ENCODE results near the gene ACADVL. TPM values are rescaled to one million over a fixed set of nuclear protein-coding genes. Genes with fewer than 3 reads are reported as not detected.

The ACADVL gene
- total RNA-seq, 2 donors from 2014 or later, result 369 to 471 TPM

DNA sequence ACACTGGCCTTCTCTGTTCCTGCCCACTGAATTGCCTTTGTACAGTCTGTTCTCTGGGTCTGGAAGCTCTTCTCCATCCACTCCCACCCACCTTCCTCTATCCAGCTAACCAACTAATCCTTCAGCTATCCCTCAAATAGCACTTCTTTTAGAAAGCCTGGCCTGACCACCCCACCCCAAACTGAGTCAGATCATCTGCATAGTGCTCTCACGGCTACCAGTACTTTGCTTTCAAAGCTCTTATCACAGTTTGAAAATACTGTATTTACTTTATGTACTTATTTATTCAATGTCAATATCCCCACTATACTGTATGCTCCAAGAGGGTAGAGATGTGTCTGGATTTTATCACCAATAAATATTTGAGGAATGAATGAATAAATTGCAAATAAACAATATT is 47.0 kb downstream of the ACADVL start:
- peaks cover 9% of the 10 kb centered on the region for H3K27me3 ChIP-seq (replicated peaks; ENCODE audit: insufficient read depth)
- no peaks in the 10 kb centered on the region for H3K9me3 ChIP-seq
- DNase-seq (ENCODE audit: low spot score) (no peak), ATAC-seq (ENCODE audit: insufficient number of reproducible peaks, low FRiP score, low read depth) (no peak)
- peaks cover 4 to 16% of the 10 kb centered on the region in 2 donors for H3K4me1 ChIP-seq (ENCODE audit: control insufficient read depth in 1 of 2, low read depth in 2 of 2)
- no peak overlapping the region for H3K27ac ChIP-seq
- TF ChIP-seq, protein P1, sequence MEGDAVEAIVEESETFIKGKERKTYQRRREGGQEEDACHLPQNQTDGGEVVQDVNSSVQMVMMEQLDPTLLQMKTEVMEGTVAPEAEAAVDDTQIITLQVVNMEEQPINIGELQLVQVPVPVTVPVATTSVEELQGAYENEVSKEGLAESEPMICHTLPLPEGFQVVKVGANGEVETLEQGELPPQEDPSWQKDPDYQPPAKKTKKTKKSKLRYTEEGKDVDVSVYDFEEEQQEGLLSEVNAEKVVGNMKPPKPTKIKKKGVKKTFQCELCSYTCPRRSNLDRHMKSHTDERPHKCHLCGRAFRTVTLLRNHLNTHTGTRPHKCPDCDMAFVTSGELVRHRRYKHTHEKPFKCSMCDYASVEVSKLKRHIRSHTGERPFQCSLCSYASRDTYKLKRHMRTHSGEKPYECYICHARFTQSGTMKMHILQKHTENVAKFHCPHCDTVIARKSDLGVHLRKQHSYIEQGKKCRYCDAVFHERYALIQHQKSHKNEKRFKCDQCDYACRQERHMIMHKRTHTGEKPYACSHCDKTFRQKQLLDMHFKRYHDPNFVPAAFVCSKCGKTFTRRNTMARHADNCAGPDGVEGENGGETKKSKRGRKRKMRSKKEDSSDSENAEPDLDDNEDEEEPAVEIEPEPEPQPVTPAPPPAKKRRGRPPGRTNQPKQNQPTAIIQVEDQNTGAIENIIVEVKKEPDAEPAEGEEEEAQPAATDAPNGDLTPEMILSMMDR (IDR thresholded peaks at IDR 0.05), result no peak
- no peak overlapping the region for H3K4me3 ChIP-seq
- H3K36me3 ChIP-seq, result no peaks in the 10 kb centered on the region

Other genes starting within 250 kb of the ACADVL start
- not detected for gene ALOX12, start 223.9 kb upstream of the ACADVL start, total RNA-seq
- gene RNASEK, start 207.3 kb upstream of the ACADVL start, total RNA-seq, result 100 to 1,000 TPM in 1 of 2 donors, 10 to 100 TPM in 1; 99.5 to 164 TPM
- 1 to 10 TPM in 1 of 2 donors, under 1 TPM in 1; 0.95 to 5.7 TPM for gene BCL6B, start 196.9 kb upstream of the ACADVL start, total RNA-seq
- gene SLC16A13, start 183.9 kb upstream of the ACADVL start, total RNA-seq, result under 1 TPM in 1 of 2 donors, not detected in 1; 0.56 TPM
- under 1 TPM in 1 of 2 donors, not detected in 1; 0.27 TPM for gene SLC16A11, start 175.8 kb upstream of the ACADVL start, total RNA-seq
- gene CLEC10A, start 139.7 kb upstream of the ACADVL start, total RNA-seq, result 1 to 10 TPM; 3.2 to 5.8 TPM
- 1 to 10 TPM; 1.4 to 8.1 TPM for gene ASGR2, start 105.1 kb upstream of the ACADVL start, total RNA-seq
- 1 to 10 TPM; 1.9 to 5.4 TPM for gene ASGR1, start 40.6 kb upstream of the ACADVL start, total RNA-seq
- gene DLG4, start 102 bp upstream of the ACADVL start, total RNA-seq, result 10 to 100 TPM; 14.0 to 14.8 TPM
- gene DVL2, start 14.6 kb downstream of the ACADVL start, total RNA-seq, result 10 to 100 TPM; 52.8 to 68.5 TPM
- gene PHF23, start 19.5 kb downstream of the ACADVL start, total RNA-seq, result 10 to 100 TPM; 25.1 to 44.7 TPM
- 100 to 1,000 TPM; 187 to 446 TPM for gene GABARAP, start 22.5 kb downstream of the ACADVL start, total RNA-seq
- gene CTDNEP1, start 31.8 kb downstream of the ACADVL start, total RNA-seq, result 10 to 100 TPM; 51.3 to 51.7 TPM
- 10 to 100 TPM; 15.8 to 19.0 TPM for gene ELP5, start 32.3 kb downstream of the ACADVL start, total RNA-seq
- under 1 TPM in 1 of 2 donors, not detected in 1; 0.41 TPM for gene CLDN7, start 42.5 kb downstream of the ACADVL start, total RNA-seq
- gene SLC2A4, start 61.8 kb downstream of the ACADVL start, total RNA-seq, result 1 to 10 TPM; 1.2 to 7.7 TPM
- not detected for gene YBX2, start 74.7 kb downstream of the ACADVL start, total RNA-seq
- gene EIF5A, start 87.7 kb downstream of the ACADVL start, total RNA-seq, result 100 to 1,000 TPM; 118 to 130 TPM
- 10 to 100 TPM; 66.5 to 100.0 TPM for gene GPS2, start 95.4 kb downstream of the ACADVL start, total RNA-seq
- gene NEURL4, start 109.4 kb downstream of the ACADVL start, total RNA-seq, result 10 to 100 TPM; 24.4 to 45.3 TPM
- 1 to 10 TPM; 6.8 to 9.9 TPM for gene ACAP1, start 116.6 kb downstream of the ACADVL start, total RNA-seq
- gene KCTD11, start 132.2 kb downstream of the ACADVL start, total RNA-seq, result 10 to 100 TPM; 13.3 to 20.2 TPM
- gene TMEM95, start 135.2 kb downstream of the ACADVL start, total RNA-seq, result not detected
- 1 to 10 TPM; 3.7 to 4.7 TPM for gene TNK1, start 161.2 kb downstream of the ACADVL start, total RNA-seq
- gene PLSCR3, start 174.6 kb downstream of the ACADVL start, total RNA-seq, result 10 to 100 TPM; 31.0 to 49.4 TPM
- gene TMEM256, start 184.2 kb downstream of the ACADVL start, total RNA-seq, result 10 to 100 TPM; 27.9 to 88.9 TPM
- gene NLGN2, start 187.9 kb downstream of the ACADVL start, total RNA-seq, result 10 to 100 TPM in 1 of 2 donors, 1 to 10 TPM in 1; 9.2 to 20.8 TPM
- not detected for gene SPEM1, start 200.4 kb downstream of the ACADVL start, total RNA-seq
- not detected for gene SPEM2, start 205.7 kb downstream of the ACADVL start, total RNA-seq
- gene SPEM3, start 208.9 kb downstream of the ACADVL start, total RNA-seq, result not detected
- gene TMEM102, start 215.5 kb downstream of the ACADVL start, total RNA-seq, result 1 to 10 TPM; 7.7 to 9.7 TPM
- gene FGF11, start 219.6 kb downstream of the ACADVL start, total RNA-seq, result under 1 TPM in 1 of 2 donors, not detected in 1; 0.68 TPM
- gene CHRNB1, start 225.1 kb downstream of the ACADVL start, total RNA-seq, result 10 to 100 TPM; 11.6 to 17.6 TPM